Measurements from ENCODE around the gene MLKL. TPM values are rescaled to one million over a fixed set of nuclear protein-coding genes. Genes with fewer than 3 reads are reported as not detected.

Gene MLKL
- total and polyA plus RNA-seq, 2 donors (not counting 3 experiments of a cell fraction or from before 2014, with no cell fraction given) = 8.1 to 26.5 TPM

GRCh38 chr16:74740795-74741304 lies 40.2 kb upstream of the MLKL start:
- TF ChIP-seq POLR2AphosphoS5 (IDR thresholded peaks at IDR 0.05; ENCODE audit: insufficient read depth, low read depth, low read length) = no peak
- TF ChIP-seq JUN (IDR thresholded peaks at IDR 0.05; ENCODE audit: borderline replicate concordance, insufficient read depth, insufficient read length, low read depth) = no peak
- TF ChIP-seq POLR2A (IDR thresholded peaks at IDR 0.05; ENCODE audit: low read depth, low read length) = no peak
- TF ChIP-seq MYC (IDR thresholded peaks at IDR 0.05; ENCODE audit: low read depth, low read length) = no peak
- no peak for TF ChIP-seq CTCF (IDR thresholded peaks at IDR 0.05; ENCODE audit: extremely low read depth in 1 of 2, insufficient read depth in 1 of 2, low read depth in 1 of 2, low read length in 2 of 2)
- Histone ChIP-seq H2AFZ (ENCODE audit: low read depth, low read length) (no peak overlapping the region), H3K4me2 (ENCODE audit: insufficient read depth, low read length) (no peak overlapping the region), H3K27ac (ENCODE audit: insufficient read depth, low read depth, low read length) (no peak overlapping the region), H3K9me3 (replicated peaks; ENCODE audit: control insufficient read depth, insufficient read depth, low read length) (no peaks in the 10 kb centered on the region), H3K9me1 (replicated peaks; ENCODE audit: control insufficient read depth, extremely low read depth, insufficient read depth, low read length) (no peaks in the 10 kb centered on the region), H3K27me3 (ENCODE audit: control insufficient read depth in 2 of 2, insufficient read depth in 2 of 2, low read length in 2 of 2) (no peaks in the 10 kb centered on the region), H4K20me1 (replicated peaks; ENCODE audit: control insufficient read depth, extremely low read depth, insufficient read depth, low read length) (no peaks in the 10 kb centered on the region), H3K4me3 (replicated peaks in 1 of 3; ENCODE audit: insufficient read depth in 1 of 3, low read depth in 1 of 3, low read length in 3 of 3) (no peak overlapping the region), H3K36me3 (ENCODE audit: control insufficient read depth in 2 of 2, extremely low read depth in 1 of 2, insufficient read depth in 2 of 2, low read length in 2 of 2) (no peaks in the 10 kb centered on the region), H3K79me2 (ENCODE audit: control insufficient read depth, insufficient read depth, low read length) (no peaks in the 10 kb centered on the region), H3K4me1 (ENCODE audit: control insufficient read depth, extremely low read depth, insufficient read depth, low read length) (no peaks in the 10 kb centered on the region), H3K9ac (replicated peaks; ENCODE audit: extremely low read depth, insufficient read depth, low read length) (no peak overlapping the region)
- intact Hi-C loops (cut with micrococcal nuclease) (no loop called here), dilution Hi-C loops (cut with MboI; ENCODE audit: extremely low pct_ligation_motif_present, low sequenced_read_pairs) (no loop called here)
- FAIRE-seq (no peak), DNase-seq (ENCODE audit: low read depth, low spot score) (no peak)
- ChIA-PET CTCF (interaction anchor here (1.6 kb wide), 1 partner anchor 122 kb away, joined by 4 read pairs; no protein-coding TSS in a partner anchor), POLR2A (no interaction called here)
- BruUV-seq (replicated peaks) = no TSS peak

GRCh38 chr16:74739275-74739674 lies 38.6 kb upstream of the MLKL start:
- TF ChIP-seq JUN (IDR thresholded peaks at IDR 0.05; ENCODE audit: borderline replicate concordance, insufficient read depth, insufficient read length, low read depth) (no peak), MAX (IDR thresholded peaks at IDR 0.05; ENCODE audit: insufficient read depth, insufficient read length) (no peak), GATA2 (IDR thresholded peaks at IDR 0.05; ENCODE audit: insufficient read depth, insufficient read length, low read depth, low read length) (no peak), POLR2A (IDR thresholded peaks at IDR 0.05; ENCODE audit: low read depth, low read length) (no peak), FOS (IDR thresholded peaks at IDR 0.05; ENCODE audit: borderline replicate concordance, insufficient read depth, low read length) (no peak), EZH2 (IDR thresholded peaks at IDR 0.05; ENCODE audit: borderline replicate concordance, low read depth, low read length, severe bottlenecking) (no peak), POLR2AphosphoS5 (IDR thresholded peaks at IDR 0.05; ENCODE audit: insufficient read depth, low read depth, low read length) (no peak), MYC (IDR thresholded peaks at IDR 0.05; ENCODE audit: low read depth, low read length) (no peak), CTCF (IDR thresholded peaks at IDR 0.05; ENCODE audit: extremely low read depth in 1 of 2, insufficient read depth in 1 of 2, low read depth in 1 of 2, low read length in 2 of 2) (no peak)
- no peak for DNase-seq (ENCODE audit: low read depth, low spot score)
- dilution Hi-C loops (cut with MboI; ENCODE audit: extremely low pct_ligation_motif_present, low sequenced_read_pairs) (no loop called here), intact Hi-C loops (cut with micrococcal nuclease) (no loop called here)
- Histone ChIP-seq H3K27me3 (ENCODE audit: control insufficient read depth in 2 of 2, insufficient read depth in 2 of 2, low read length in 2 of 2) (no peaks in the 10 kb centered on the region), H3K4me2 (ENCODE audit: insufficient read depth, low read length) (no peak overlapping the region), H2AFZ (ENCODE audit: low read depth, low read length) (no peak overlapping the region), H3K4me1 (ENCODE audit: control insufficient read depth, extremely low read depth, insufficient read depth, low read length) (no peaks in the 10 kb centered on the region), H3K27ac (ENCODE audit: insufficient read depth, low read depth, low read length) (no peak overlapping the region), H4K20me1 (replicated peaks; ENCODE audit: control insufficient read depth, extremely low read depth, insufficient read depth, low read length) (no peaks in the 10 kb centered on the region), H3K9me1 (replicated peaks; ENCODE audit: control insufficient read depth, extremely low read depth, insufficient read depth, low read length) (no peaks in the 10 kb centered on the region), H3K79me2 (ENCODE audit: control insufficient read depth, insufficient read depth, low read length) (no peaks in the 10 kb centered on the region), H3K36me3 (ENCODE audit: control insufficient read depth in 2 of 2, extremely low read depth in 1 of 2, insufficient read depth in 2 of 2, low read length in 2 of 2) (no peaks in the 10 kb centered on the region), H3K9me3 (replicated peaks; ENCODE audit: control insufficient read depth, insufficient read depth, low read length) (no peaks in the 10 kb centered on the region), H3K9ac (replicated peaks; ENCODE audit: extremely low read depth, insufficient read depth, low read length) (no peak overlapping the region), H3K4me3 (replicated peaks in 1 of 3; ENCODE audit: insufficient read depth in 1 of 3, low read depth in 1 of 3, low read length in 3 of 3) (no peak overlapping the region)
- BruUV-seq (replicated peaks) = no TSS peak
- POLR2A ChIA-PET = no interaction called here
- FAIRE-seq = no peak
- CTCF ChIA-PET = interaction anchor here (0.6 to 2.2 kb wide), 4 partner anchors 11 to 127 kb away, joined by 3 to 7 read pairs (median 5); no protein-coding TSS in a partner anchor
